ENCODE results near the gene VAV2.

The VAV2 gene

DNA sequence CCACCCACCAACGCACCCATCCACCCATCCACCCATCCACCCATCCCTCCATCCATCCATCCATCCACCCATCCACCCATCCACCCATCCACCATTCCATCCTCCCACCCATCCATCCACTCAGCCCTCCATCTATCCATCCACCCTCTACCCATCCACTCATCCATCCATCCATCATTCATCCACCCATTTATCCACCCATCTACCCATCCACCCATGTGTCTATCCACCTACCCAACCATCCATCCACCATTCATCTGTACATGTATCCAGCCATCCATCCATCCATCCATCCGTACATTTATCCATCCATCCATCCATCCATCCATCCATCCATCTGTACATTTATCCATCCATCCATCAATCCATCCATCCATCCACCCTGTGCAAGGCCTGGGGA lies 11.1 kb upstream of the VAV2 start:
- TF ChIP-seq, protein P1, sequence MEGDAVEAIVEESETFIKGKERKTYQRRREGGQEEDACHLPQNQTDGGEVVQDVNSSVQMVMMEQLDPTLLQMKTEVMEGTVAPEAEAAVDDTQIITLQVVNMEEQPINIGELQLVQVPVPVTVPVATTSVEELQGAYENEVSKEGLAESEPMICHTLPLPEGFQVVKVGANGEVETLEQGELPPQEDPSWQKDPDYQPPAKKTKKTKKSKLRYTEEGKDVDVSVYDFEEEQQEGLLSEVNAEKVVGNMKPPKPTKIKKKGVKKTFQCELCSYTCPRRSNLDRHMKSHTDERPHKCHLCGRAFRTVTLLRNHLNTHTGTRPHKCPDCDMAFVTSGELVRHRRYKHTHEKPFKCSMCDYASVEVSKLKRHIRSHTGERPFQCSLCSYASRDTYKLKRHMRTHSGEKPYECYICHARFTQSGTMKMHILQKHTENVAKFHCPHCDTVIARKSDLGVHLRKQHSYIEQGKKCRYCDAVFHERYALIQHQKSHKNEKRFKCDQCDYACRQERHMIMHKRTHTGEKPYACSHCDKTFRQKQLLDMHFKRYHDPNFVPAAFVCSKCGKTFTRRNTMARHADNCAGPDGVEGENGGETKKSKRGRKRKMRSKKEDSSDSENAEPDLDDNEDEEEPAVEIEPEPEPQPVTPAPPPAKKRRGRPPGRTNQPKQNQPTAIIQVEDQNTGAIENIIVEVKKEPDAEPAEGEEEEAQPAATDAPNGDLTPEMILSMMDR (IDR thresholded peaks at IDR 0.05; ENCODE audit: insufficient read depth, low read depth, low read length, missing control alignments), result no peak
- DNase-seq (ENCODE audit: low read depth), result no peak
- H3K4me3 ChIP-seq (ENCODE audit: low read depth, low read length), result no peak overlapping the region

DNA sequence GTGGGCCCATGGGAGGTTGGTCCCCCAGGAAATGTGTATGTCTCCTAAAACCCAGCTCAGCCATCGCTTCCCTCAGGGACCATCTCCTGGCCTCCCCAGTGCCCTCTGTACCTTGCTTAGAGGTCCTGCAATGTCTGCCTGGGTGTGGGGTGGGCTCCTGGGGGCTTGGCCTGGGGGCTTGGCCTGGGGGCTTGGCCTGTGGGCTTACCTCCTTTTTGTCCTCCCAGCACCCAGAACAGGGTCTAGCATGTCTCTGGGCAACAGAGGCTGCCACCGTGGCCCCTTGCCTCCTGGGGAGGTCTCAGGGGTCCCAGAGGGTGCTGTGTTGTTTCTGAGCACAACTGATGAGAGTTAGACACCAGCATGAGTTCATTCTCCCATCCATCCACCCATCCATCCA lies 10.7 kb upstream of the VAV2 start:
- H3K4me3 ChIP-seq (ENCODE audit: low read depth, low read length), result no peak overlapping the region
- no peak for DNase-seq (ENCODE audit: low read depth)
- TF ChIP-seq, protein P1 (IDR thresholded peaks at IDR 0.05; ENCODE audit: insufficient read depth, low read depth, low read length, missing control alignments), result no peak

DNA sequence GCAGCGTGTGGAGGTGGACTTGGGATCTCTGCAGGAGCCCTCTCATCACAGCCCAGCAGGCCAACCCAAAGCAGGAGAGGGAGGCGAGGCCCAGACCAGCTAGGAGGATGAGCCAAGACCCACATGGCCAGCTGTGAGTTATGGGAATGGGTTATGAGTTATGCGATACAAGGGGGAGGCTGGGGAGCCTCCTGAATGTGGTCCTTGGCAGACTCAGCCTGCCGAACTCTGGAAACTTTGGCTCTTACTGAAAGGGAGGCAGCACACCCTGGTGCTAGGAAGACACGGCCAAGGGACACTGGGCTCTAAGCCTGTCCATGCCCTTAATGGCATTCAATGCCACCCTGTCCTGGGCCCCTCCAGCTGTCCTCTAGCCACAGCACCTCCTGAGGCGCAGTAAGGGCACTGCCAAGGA lies 7.7 kb upstream of the VAV2 start:
- DNase-seq (ENCODE audit: low read depth), result no peak
- no peak overlapping the region for H3K4me3 ChIP-seq (ENCODE audit: low read depth, low read length)
- TF ChIP-seq, protein P1 (IDR thresholded peaks at IDR 0.05; ENCODE audit: insufficient read depth, low read depth, low read length, missing control alignments), result no peak

DNA sequence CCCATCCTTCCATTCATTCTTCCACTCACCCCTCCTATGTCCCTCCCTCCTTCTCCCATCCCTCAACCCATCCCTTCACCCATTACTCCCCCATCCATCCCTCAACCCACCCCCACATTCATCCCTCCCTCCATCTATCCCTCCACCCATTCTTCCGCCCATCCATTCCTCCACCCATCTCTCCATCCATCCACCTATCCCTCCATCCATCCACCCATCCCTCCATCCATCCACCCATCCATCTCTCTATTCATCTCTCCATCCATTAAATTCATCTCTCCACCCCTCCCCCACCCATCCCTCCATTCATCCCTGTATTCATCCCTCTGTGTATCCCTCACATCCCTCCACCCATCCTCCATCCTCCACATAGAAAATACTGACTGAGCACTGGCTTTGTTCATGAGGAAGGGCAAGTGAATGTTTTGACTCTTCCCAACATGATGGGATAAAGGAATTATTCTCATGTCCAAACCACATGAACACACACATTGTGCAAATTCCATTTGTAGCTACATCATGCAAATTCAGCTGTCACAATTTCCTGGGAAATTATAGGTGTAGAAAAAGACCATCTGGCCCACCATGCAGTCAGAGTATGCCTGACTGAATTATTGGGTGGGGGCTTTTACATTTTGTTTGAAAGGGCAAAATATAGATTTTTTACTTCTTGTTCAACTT lies 6.9 kb upstream of the VAV2 start:
- TF ChIP-seq, protein P1 (IDR thresholded peaks at IDR 0.05; ENCODE audit: insufficient read depth, low read depth, low read length, missing control alignments), result no peak
- no peak for DNase-seq (ENCODE audit: low read depth)
- no peak overlapping the region for H3K4me3 ChIP-seq (ENCODE audit: low read depth, low read length)

DNA sequence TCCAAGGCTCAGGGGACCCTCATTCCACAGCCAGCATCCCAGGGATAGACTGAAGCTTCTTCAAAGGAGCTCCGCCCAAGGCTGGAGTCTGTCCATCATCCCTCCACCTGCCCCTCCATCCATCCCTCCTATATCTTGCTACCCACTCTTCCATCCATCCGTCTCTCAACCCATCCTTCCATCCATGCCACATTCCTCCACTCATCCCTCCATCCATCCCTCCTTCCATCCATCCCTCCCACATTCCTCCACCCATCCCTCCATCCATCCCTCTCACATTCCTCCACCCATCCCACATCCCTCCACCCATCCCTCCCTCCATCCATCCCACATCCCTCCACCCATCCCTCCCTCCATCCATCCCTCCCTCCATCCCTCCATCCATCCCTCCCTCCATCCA lies 5.5 kb upstream of the VAV2 start:
- TF ChIP-seq, protein P1 (IDR thresholded peaks at IDR 0.05; ENCODE audit: insufficient read depth, low read depth, low read length, missing control alignments), result no peak
- no peak for DNase-seq (ENCODE audit: low read depth)
- no peak overlapping the region for H3K4me3 ChIP-seq (ENCODE audit: low read depth, low read length)

DNA sequence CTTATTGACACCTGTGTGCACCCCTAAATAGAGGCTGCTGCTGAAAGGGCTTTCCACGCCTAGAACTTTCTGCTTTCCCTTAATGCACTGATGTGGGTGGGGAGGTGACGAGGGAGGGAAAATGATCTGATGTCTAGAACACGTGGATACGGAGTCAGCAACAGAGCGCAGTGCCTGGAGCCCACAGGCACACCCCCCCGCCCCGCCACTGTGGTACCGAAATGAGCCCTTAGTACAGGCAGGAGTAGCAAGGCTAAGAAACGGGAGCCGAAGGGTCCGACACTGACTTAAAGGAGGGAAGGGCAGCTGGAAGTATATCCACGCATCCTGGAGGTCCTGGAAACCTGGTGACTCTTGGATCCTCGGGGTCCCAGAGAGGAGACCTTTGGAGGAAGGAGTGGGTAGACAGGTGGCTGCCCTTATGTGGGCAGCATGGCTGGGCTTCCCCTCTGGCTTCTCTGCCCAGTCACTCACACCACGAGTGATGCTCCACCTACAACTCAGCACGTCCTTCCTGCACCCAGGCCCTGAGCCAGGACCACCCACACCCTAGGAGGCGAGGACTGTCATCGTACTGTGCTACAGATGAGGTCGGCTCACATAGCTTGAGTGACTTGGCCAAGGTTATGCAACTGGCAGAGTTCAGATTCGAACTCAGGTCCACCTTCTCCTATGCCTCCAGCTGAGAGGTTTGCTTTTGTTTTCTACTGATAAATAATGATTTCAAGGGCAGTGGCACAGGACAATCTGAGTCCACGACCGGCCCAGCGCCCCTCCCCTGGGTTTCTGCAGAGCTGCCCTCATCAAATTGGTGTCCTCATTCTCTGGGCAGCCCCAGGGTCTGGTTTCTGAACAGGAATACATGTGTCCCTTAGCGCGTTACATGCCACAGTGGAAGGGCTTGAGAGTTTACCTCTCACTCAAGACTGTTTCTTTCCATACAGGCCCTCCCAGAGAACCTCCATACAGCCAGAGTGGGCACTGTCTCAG lies 4.7 kb upstream of the VAV2 start:
- TF ChIP-seq, protein P1 (IDR thresholded peaks at IDR 0.05; ENCODE audit: insufficient read depth, low read depth, low read length, missing control alignments), result no peak
- DNase-seq (ENCODE audit: low read depth), result no peak
- no peak overlapping the region for H3K4me3 ChIP-seq (ENCODE audit: low read depth, low read length)
